ENCODE data around the gene RXRA. TPM values are rescaled to one million over a fixed set of nuclear protein-coding genes. Genes with fewer than 3 reads are reported as not detected.

RXRA gene
- total RNA-seq, 1 experiment from 2014 or later, result 29.9 TPM

DNA sequence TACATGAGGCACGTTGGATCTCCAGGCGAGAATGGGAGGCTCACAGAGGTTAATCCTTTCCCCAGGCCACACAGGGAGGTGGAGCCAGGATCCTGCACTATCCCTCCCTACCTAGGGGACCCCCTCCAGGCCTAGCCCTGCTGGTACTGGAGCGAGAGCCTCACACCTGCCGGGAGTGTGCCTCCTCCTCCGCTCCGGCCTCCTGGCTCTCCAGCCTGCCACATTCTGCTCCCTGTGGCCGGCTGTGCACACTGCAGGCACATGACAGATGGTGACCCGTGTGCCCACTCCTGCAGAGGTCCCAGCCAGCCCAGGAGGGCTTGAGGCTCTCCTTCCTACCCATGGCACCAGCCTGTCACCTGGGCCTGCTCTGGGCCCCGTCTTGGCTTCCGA is 93.4 kb downstream of the RXRA start:
- H3K27me3 ChIP-seq (ENCODE audit: insufficient read depth, low read length), result no peaks in the 10 kb centered on the region
- H3T11ph ChIP-seq (ENCODE audit: low read length), result no peak overlapping the region
- no peaks in the 10 kb centered on the region for H3K9me3 Mint-ChIP-seq
- no peaks in the 10 kb centered on the region for H4K20me1 ChIP-seq (ENCODE audit: control insufficient read depth, insufficient read depth, insufficient read length)
- no peak overlapping the region for H4K8ac ChIP-seq (replicated peaks; ENCODE audit: insufficient read length, low read depth, low read length)
- H3K9ac ChIP-seq (ENCODE audit: extremely low read depth, insufficient read length, low read length), result no peak overlapping the region
- no peak overlapping the region for H2BK15ac ChIP-seq (ENCODE audit: low read depth, low read length)
- H3K4me2 ChIP-seq (ENCODE audit: insufficient read depth, insufficient read length, low read length), result no peak overlapping the region
- H2BK5ac ChIP-seq (ENCODE audit: insufficient read length, low read length), result no peak overlapping the region
- no peaks in the 10 kb centered on the region for H3K79me1 ChIP-seq (ENCODE audit: insufficient read depth, low read depth, low read length, poor library complexity, severe bottlenecking)
- no CpG with 5 or more reads among the region's 10 CpGs for WGBS (ENCODE audit: extremely low coverage, insufficient read length, low lambda C conversion rate)
- no peak overlapping the region for H3K27ac ChIP-seq (ENCODE audit: insufficient read length, low read depth, low read length)
- no peaks in the 10 kb centered on the region for H3K23me2 ChIP-seq (ENCODE audit: insufficient read length, low read depth, low read length, poor library complexity, severe bottlenecking)
- H3K18ac ChIP-seq (ENCODE audit: insufficient read length, low read depth, low read length), result no peak overlapping the region
- TF ChIP-seq CTCF (conservative IDR thresholded peaks at IDR 0.05), result peak; percentile 65
- H3K4me3 Mint-ChIP-seq, result no peak overlapping the region
- H3K4me1 ChIP-seq (ENCODE audit: insufficient read depth, low read length), result no peaks in the 10 kb centered on the region
- no peak overlapping the region for H2AK5ac ChIP-seq (ENCODE audit: insufficient read length, low read length)
- no peaks in the 10 kb centered on the region for H3K79me2 ChIP-seq (ENCODE audit: insufficient read depth, low read length)
- no peak overlapping the region for H3K56ac ChIP-seq (ENCODE audit: insufficient read length, low read depth, low read length)
- no peak overlapping the region for H3K4ac ChIP-seq (ENCODE audit: low read depth, low read length)
- no peak overlapping the region for H4K5ac ChIP-seq (ENCODE audit: insufficient read length, low read depth, low read length)
- H3K23ac ChIP-seq (ENCODE audit: insufficient read length, low read depth, low read length), result no peak overlapping the region
- no peak overlapping the region for H3K14ac ChIP-seq (ENCODE audit: insufficient read depth, low read length)
- no peak overlapping the region for H2AFZ ChIP-seq (ENCODE audit: low read length)
- peaks cover 0 to 6% of the 10 kb centered on the region in 2 experiments; a peak in 3 of 4 replicates for H3K4me1 Mint-ChIP-seq
- no peak overlapping the region for H2BK12ac ChIP-seq (ENCODE audit: insufficient read length, low read depth, low read length)
- H3K9me3 ChIP-seq (ENCODE audit: control insufficient read depth, low read depth, low read length), result no peaks in the 10 kb centered on the region
- H3K27ac Mint-ChIP-seq, result 0 out of 7 replicates have a peak overlapping the region, but pooled peaks of 1 of the 3 experiments have one; percentile 61
- H2BK120ac ChIP-seq (ENCODE audit: low read depth, low read length, poor library complexity, severe bottlenecking), result no peak overlapping the region
- no peak overlapping the region for H4K91ac ChIP-seq (ENCODE audit: insufficient read length, low read depth, low read length)
- no peaks in the 10 kb centered on the region for H3K27me3 Mint-ChIP-seq (ENCODE audit: low read depth)
- H3K36me3 Mint-ChIP-seq (ENCODE audit: insufficient read depth in 1 of 3, low read depth in 3 of 3), result peaks cover 4 to 15% (median 6%) of the 10 kb centered on the region in 3 experiments; a peak in 6 of 7 replicates
- peak; percentile 77 for DNase-seq
- no peak overlapping the region for H2BK20ac ChIP-seq (ENCODE audit: low read depth, low read length, poor library complexity, severe bottlenecking)
